Measurements from ENCODE around the gene LPP. TPM values are rescaled to one million over a fixed set of nuclear protein-coding genes. Genes with fewer than 3 reads are reported as not detected.

Gene LPP
- total and polyA plus RNA-seq, 9 of the 15 experiments (the other 6 are each of a cell fraction or from before 2014, with no cell fraction given) = 0.07 to 0.18 TPM; not detected in 7

GRCh38 chr3:188134856-188135255 is 19.1 kb upstream of the LPP start (continued):
- TF ChIP-seq CLOCK (CRISPR knock-in tag; IDR thresholded peaks at IDR 0.05; ENCODE audit: borderline replicate concordance) (no peak), E2F1 (CRISPR knock-in tag; IDR thresholded peaks at IDR 0.05) (no peak), POLR2G (IDR thresholded peaks at IDR 0.05; ENCODE audit: low read depth, low read length) (no peak), TAF1 (IDR thresholded peaks at IDR 0.05; ENCODE audit: control insufficient read depth, extremely low read depth, insufficient read depth, low read length, severe bottlenecking) (no peak), CXXC5 (CRISPR knock-in tag; IDR thresholded peaks at IDR 0.05) (no peak)

- H3K79me2 ChIP-seq (ENCODE audit: control insufficient read depth, insufficient read depth, low read length) = no peaks in the 10 kb centered on the region
- no peaks in the 10 kb centered on the region for H3K9me1 ChIP-seq (ENCODE audit: control insufficient read depth, insufficient read depth, low read length)
- DNase-seq (ENCODE audit: extremely low read depth in 1 of 4, low spot score in 3 of 4) = no peak
- intact Hi-C loops (cut with micrococcal nuclease) (no loop called here), in situ Hi-C loops (cut with MboI) (no loop called here)
- WGBS (ENCODE audit: insufficient coverage, low coverage, missing lambda C conversion rate) = 2% methylated on average over 5 of the region's 5 CpGs
- H3K9me3 ChIP-seq (replicated peaks; ENCODE audit: control insufficient read depth, insufficient read depth, low read depth, low read length) = no peaks in the 10 kb centered on the region
- H4K20me1 ChIP-seq (replicated peaks; ENCODE audit: control insufficient read depth, insufficient read depth, low read length) = no peaks in the 10 kb centered on the region
- H3K9ac ChIP-seq (ENCODE audit: insufficient read depth in 1 of 2, low read depth in 2 of 2, low read length in 2 of 2) = no peak overlapping the region
- no peak for FAIRE-seq
- H3K4me3 ChIP-seq = no peak overlapping the region
- no peak for ATAC-seq
- ChIA-PET CTCF (ENCODE audit: low intra/inter-chr PET ratio) (no interaction called here), POLR2A (no interaction called here)
- H3K36me3 ChIP-seq (ENCODE audit: control insufficient read depth, insufficient read depth, low read length) = no peaks in the 10 kb centered on the region
- H3K4me2 ChIP-seq (ENCODE audit: insufficient read depth, low read length) = no peak overlapping the region
- no TSS peak for BruUV-seq (replicated peaks)
- H3K27me3 ChIP-seq (ENCODE audit: control insufficient read depth in 2 of 2, insufficient read depth in 2 of 2, low read length in 2 of 2) = no peaks in the 10 kb centered on the region
- H2AFZ ChIP-seq (ENCODE audit: low read depth, low read length) = no peak overlapping the region
- no peaks in the 10 kb centered on the region for H3K4me1 ChIP-seq (replicated peaks in 1 of 2; ENCODE audit: control insufficient read depth in 2 of 2, insufficient read depth in 2 of 2, low read length in 2 of 2)
- H3K27ac ChIP-seq (ENCODE audit: extremely low read depth, low read depth, low read length) = no peak overlapping the region
- no peak for TF ChIP-seq FOXJ3 (CRISPR knock-in tag; IDR thresholded peaks at IDR 0.05)
- no peak for TF ChIP-seq POU5F1 (IDR thresholded peaks at IDR 0.05; ENCODE audit: borderline replicate concordance, low read depth, low read length, partially characterized antibody)
- no peak for TF ChIP-seq ZC3H8 (IDR thresholded peaks at IDR 0.05)
- TF ChIP-seq ARID2 (IDR thresholded peaks at IDR 0.05) = no peak
- TF ChIP-seq ASH1L (IDR thresholded peaks at IDR 0.05; ENCODE audit: borderline replicate concordance, low read depth, partially characterized antibody) = no peak
- TF ChIP-seq RHOXF2B (CRISPR knock-in tag; conservative IDR thresholded peaks at IDR 0.05) = no peak
- TF ChIP-seq ETV1 (tag; conservative IDR thresholded peaks at IDR 0.05; ENCODE audit: low read depth) = no peak
- no peak for TF ChIP-seq MEIS2 (IDR thresholded peaks at IDR 0.05; ENCODE audit: partially characterized antibody)
- TF ChIP-seq ZNF699 (CRISPR knock-in tag; IDR thresholded peaks at IDR 0.05; ENCODE audit: insufficient replicate concordance) = no peak
- TF ChIP-seq ZNF639 (CRISPR knock-in tag; conservative IDR thresholded peaks at IDR 0.05 in 1 of 2, IDR thresholded peaks at IDR 0.05 in 1 of 2) = no peak
- TF ChIP-seq SAP30 (IDR thresholded peaks at IDR 0.05; ENCODE audit: borderline replicate concordance, insufficient read depth, low read depth, low read length, poor library complexity, severe bottlenecking) = no peak
Measured at GRCh38 chr3:188135271-188135670, 18.7 kb upstream of the LPP start.

Measured in K562 (cell line).